Glomerular visceral epithelial cell (primary cell): ENCODE data around the gene GRID1.
"Not testable (repeated sequence)": the region's sequence is repeated elsewhere in the genome, so short reads cannot be mapped to it uniquely, and the experiment has no call there.

Experiments
- DNase-seq: peaks from one replicate; pipeline ENCODE4 v3.0.0-alpha.2; 2016; ENCODE audit errors: extremely low spot score

The GRID1 gene

GRCh38 chr10:86191686-86192085 lies 174.9 kb downstream of the GRID1 start:
- DNase-seq, result no peak

- no peak for DNase-seq
These were observed 175.4 kb downstream of the GRID1 start for GRCh38 chr10:86191166-86191565.

GRCh38 chr10:86190291-86190690 lies 176.3 kb downstream of the GRID1 start:
- DNase-seq, result no peak

GRCh38 chr10:86189891-86190290 lies 176.7 kb downstream of the GRID1 start:
- no peak for DNase-seq

- DNase-seq, result no peak
These were observed 177.6 kb downstream of the GRID1 start for GRCh38 chr10:86188796-86189558.

GRCh38 chr10:86188326-86188725 lies 178.3 kb downstream of the GRID1 start:
- DNase-seq, result no peak

- no peak for DNase-seq
These were observed 178.9 kb downstream of the GRID1 start for GRCh38 chr10:86187499-86188239.

GRCh38 chr10:86186633-86187032 lies 180.0 kb downstream of the GRID1 start:
- DNase-seq, result no peak

- DNase-seq, result no peak
These were observed 184.0 kb downstream of the GRID1 start for GRCh38 chr10:86182595-86182994.

- no peak for DNase-seq
These were observed 184.4 kb downstream of the GRID1 start for GRCh38 chr10:86182150-86182549.

- DNase-seq, result no peak
These were observed 185.7 kb downstream of the GRID1 start for GRCh38 chr10:86180861-86181260.

- DNase-seq, result no peak
These were observed 186.6 kb downstream of the GRID1 start for GRCh38 chr10:86179961-86180360.

GRCh38 chr10:86179153-86179524 lies 187.5 kb downstream of the GRID1 start:
- no peak for DNase-seq

GRCh38 chr10:86178401-86179152 lies 188.0 kb downstream of the GRID1 start:
- DNase-seq, result no peak

GRCh38 chr10:86177537-86178155 lies 188.9 kb downstream of the GRID1 start:
- no peak for DNase-seq

- no peak for DNase-seq
These were observed 189.6 kb downstream of the GRID1 start for GRCh38 chr10:86176850-86177536.

GRCh38 chr10:86175476-86175875 lies 191.1 kb downstream of the GRID1 start:
- DNase-seq, result not testable (repeated sequence)

- DNase-seq, result no peak
These were observed 194.3 kb downstream of the GRID1 start for GRCh38 chr10:86172301-86172700.

GRCh38 chr10:86170255-86171108 lies 196.1 kb downstream of the GRID1 start:
- DNase-seq, result no peak

- DNase-seq, result no peak
These were observed 196.9 kb downstream of the GRID1 start for GRCh38 chr10:86169506-86170254.
